Stimulated activated CD8-positive, alpha-beta memory T cell treated with anti-CD3 and anti-CD28 coated beads, Interleukin-12 subunit alpha, Interleukin-12 subunit beta, amount 100 ng/mL, for 4 hours (primary cell): ENCODE results near the gene TBC1D1.
"Not testable (repeated sequence)": the region's sequence is repeated elsewhere in the genome, so short reads cannot be mapped to it uniquely, and the experiment has no call there.

Experiments
- DNase-seq: peaks from one replicate; pipeline ENCODE4 v3.0.0-alpha.2; 2020; ENCODE audit warnings: low read depth

Gene TBC1D1

DNA sequence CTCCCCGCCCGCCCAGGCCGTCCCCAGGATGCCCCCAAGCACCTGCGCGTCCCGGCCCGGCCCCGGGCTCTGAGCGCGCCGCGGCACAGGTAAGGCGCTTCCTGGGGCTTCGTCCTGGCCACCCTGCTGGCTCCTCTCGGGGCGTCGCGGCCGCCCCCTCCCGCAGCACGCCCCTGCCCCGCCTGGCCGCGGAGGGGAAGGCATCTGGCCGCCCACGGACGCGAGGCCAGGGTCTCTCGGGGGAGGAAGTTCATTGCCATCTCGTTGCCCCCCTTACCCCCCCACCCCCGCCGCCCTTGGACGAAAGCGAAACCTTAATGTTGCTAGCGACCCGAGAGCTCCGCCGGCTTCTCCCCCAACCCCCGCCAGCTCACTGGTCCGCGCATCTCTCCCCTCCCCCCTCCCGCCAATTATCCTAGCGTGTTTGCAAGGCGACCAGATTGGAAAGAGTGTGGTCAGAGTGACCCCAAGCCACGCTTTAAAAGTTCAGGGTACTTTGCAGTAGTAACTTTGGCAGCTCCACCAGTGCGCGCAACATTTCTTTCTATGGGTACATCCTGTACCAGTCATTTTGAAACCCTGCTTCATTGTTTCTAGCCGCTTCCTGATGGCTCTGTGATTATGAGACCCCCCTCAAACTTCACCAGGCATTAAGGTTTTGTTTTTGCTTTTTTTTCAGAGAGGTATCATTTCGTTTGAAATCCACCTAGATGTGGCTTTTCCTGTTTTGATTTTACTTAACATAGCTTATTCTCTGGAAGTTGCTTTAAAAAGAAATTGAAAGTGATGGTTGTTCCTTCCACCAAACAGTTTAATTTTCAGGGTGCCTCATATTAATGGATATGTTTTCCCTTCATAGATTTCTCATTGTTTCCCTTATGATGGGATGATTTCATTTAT is 626 bp downstream of the TBC1D1 start:
- DNase-seq: peak; percentile 61

DNA sequence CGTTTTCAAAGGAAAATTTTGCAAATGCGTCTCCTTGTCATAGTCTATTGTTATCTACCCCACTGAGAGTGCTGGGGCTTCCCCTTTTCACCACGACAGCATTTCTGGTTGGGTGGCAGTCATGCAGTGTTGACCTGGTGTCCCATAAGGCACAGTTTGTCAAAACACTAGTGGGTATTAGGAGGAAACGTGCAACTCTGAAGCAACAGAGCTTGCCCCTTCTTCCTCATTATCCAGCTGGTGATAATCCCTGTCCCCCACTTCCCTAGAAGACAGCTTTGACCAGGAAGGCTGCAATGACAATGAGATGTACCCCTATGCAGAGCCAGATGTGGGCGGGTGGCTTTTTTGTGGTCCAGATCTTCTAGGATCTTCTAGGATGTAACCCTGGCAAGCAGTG is 1.8 kb downstream of the TBC1D1 start:
- peak; percentile 19 for DNase-seq

DNA sequence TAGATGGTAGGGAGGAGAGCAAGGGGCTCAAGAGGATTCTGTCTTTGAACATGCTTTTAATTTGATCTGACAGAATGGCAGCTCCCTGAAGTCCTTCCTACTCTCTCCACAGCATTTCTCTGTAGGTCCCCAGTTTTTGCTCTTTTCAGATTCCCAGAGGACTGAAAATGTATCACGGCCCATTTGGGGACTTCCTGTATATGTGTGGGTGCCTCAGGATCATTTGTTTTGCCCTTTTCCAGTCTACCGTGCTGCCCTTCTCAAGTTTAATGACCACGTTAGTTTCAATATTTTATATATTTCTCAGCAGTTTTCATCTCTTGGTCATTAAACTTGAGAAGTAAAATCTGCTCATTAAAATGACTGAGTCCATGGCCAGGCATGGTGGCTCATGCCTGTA is 2.3 kb downstream of the TBC1D1 start:
- no peak for DNase-seq

DNA sequence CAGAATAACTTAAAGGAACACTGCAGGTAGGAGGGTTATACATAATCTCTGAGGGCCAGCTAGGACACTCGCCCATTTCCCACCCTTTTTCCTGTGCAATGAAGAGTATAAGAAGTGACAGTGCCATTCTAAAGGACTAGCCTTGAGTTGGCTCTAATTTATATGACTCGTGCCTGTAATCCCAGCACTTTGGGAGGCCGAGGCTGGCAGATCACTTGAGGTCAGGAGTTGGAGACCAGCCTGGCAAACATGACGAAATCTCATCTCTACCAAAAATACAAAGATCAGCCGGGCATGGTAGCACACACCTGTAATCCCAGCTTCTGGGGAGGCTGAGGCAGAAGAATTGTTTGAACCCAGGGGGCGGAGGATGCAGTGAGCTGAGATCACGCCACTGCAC is 4.4 kb downstream of the TBC1D1 start:
- DNase-seq: no peak

DNA sequence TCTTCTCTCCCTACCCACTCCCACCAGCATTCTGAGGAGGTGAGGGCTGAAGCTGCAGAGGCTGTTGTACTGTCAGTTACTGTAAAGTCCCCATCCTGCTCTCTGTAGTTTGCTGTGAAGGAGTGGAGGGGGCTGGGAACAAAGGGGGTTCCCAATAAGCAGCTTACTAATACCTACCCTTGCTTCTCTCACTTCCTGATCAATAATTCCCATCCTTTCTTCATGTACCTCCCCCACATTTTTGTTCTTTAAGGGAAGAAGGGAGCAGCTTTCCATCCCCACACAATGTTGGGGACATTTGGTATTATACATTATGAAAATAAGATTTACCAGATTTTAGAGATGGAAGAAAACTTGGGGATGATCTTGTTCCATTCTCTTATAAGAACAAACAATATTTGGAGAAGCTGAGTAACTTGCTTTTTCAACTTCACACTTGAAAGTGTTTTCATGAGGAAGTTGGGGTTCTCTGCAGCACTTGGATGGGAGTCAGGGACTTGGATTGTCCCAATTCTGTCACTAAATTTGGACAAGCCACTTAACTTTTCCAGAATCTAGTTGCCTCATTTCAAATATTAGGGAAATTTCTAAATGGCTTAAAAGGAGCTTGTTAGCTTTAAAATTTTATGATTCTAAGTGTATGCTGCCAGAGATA is 5.4 kb downstream of the TBC1D1 start:
- no peak for DNase-seq

DNA sequence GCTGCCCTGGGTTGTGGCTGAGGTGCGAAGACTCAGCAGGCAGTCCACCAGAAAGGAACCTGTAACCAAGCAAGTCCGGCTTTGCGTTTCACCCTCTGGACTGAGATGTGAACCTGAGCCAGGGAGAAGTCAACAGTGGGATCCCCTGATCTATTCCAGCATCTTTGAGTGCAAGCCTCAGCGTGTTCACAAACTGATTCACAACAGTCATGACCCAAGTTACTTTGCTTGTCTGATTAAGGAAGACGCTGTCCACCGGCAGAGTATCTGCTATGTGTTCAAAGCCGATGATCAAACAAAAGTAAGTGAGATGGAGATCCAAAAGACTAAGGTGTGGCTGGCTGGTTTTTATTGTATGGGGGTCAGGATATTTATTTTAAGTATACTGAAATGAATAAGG is 11.3 kb downstream of the TBC1D1 start:
- DNase-seq: no peak

DNA sequence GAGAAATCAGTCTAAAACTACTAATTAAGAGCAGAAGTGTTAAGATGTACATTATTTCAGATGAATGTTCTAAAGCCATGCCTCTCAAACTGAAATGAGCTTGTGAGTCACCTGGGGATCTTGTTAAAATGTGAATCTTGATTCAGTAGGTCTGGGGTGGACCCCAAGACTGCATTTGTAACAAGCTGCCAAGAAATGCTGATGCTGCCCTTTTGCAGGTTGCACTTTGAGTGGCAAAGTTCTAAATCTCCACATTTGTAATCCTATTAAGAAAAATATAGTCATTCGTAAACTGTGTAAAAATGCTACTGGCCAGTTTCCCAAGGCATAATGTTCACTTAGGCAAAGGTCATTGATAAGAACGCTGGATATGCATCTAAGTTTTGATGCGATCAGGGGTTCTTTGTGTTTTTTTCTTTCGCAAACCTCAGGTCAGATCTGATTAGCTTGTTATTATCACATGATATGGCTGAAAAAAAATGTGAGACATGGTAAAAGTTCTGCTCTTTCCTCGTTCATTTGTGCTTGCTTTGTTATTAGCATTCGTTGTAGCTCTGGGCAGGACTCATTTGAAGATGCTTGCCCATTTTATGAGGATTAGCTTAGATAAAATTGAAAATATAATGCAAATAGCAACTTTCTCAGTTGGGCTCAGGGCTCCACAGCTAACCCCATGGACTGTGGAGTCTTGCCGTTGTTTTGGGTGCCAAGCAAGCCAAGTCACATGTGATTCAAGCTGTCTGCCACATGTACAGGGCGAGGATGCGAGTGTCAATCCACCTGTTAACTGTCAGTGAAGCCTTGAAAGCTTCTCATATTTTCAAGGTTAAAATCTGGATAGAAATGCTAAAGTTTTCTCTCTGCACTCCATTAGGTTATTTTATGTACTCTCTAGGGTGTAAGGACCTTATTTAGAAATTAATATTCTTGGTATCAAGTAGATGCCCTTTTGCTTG is 12.1 kb downstream of the TBC1D1 start:
- DNase-seq: no peak

DNA sequence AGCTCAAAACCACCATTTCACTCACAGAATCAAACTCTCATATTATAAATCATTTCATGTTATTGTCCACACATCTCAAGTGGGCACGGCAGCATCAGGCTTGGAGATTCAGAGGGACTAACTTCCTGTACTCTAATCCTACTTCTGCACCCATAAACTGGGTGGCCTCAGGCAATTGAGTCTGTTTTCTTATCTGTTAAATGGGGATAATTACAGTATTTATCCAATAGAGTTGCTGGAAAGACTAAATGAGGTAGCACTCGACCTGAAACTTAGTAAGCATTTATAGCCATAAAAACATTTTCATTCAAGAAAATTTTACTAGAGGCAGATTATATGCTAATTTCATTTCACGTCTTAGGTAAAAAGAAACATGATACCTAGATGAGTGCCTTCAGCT is 13.0 kb downstream of the TBC1D1 start:
- DNase-seq: no peak

DNA sequence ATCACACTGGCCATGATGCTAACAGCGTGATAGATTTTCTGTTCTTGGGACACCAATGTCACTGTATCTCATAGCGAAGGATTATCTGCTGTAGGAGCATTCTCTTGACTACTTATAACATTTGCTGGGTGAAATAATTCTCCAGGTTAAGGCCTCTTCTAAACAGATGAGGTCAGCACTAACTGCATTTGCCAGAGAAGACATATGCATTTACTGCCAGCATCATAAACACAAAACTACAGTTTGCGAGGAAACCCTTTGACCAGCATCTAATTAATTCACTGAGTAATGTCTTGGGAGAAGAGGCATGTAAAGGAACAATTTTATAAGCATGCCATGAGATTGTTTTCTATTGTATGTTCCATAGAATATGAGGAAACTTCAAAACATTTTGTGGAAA is 13.9 kb downstream of the TBC1D1 start:
- DNase-seq: no peak

DNA sequence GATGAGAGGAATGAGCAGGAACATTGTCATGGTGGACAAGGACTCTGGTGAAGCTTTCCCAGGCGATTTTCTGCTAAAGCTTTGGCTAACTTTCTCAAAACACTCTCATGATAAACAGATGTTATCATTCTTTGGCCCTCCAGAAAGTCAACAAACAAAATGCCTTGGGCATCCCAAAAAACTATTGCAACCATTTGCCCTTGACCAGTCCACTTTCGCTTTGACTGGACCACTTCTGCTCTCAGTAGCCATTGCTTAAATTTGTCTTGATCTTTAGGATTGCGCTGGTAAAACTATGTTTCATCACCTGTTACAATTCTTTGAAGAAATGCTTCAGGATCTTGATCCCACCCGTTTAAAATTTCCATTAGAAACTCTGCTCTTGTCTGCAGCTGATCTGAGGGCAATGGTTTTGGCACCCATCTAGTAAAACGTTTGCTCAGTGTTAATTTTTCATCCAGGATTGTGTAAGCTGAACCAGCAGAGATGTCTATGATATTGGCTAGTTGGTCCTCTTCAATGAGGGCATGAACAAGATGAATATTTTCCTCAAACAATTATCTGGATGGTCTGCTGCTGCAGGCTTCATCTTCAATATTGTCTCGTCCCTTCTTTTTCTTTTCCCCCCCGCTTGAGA is 14.8 kb downstream of the TBC1D1 start:
- no peak for DNase-seq

DNA sequence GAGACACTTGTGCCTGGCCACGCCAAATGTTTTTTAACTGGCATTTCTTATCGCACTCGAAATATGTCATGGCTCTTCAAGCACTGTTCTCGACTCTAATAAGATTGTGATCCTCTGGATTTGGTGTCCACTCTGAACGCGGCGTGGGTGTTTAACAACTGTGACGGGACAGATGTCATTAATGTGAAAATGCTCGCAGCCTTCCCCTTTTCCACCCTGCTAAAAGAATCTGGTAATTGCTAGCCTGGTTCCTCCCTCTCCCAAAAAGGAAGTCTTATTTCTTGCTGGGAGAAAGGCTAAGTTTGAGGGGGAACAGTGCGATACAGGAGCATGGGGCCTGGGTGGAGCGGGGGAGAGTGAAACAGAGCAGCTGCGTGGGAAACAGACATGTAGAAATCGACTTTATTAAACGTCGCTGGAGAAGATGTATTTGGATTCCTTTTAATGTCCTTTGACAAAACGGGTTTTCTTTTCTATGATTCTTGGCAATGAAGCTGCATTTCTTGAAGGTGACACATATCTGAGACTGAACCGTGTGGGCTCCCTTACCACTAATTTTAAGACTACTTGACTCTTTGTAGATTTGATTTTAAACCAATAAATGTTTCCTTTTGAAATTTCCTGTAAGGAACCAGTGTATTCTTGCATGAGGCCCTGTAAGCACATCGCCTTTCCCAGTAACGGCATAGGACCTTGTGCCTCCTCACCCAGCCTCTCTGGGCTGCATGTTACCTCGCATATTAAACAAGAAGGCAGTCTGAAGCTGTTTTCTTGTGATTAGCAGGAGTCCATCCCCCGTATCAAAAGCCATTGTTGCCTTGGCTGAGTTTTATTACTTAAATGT is 17.8 kb downstream of the TBC1D1 start:
- no peak for DNase-seq

DNA sequence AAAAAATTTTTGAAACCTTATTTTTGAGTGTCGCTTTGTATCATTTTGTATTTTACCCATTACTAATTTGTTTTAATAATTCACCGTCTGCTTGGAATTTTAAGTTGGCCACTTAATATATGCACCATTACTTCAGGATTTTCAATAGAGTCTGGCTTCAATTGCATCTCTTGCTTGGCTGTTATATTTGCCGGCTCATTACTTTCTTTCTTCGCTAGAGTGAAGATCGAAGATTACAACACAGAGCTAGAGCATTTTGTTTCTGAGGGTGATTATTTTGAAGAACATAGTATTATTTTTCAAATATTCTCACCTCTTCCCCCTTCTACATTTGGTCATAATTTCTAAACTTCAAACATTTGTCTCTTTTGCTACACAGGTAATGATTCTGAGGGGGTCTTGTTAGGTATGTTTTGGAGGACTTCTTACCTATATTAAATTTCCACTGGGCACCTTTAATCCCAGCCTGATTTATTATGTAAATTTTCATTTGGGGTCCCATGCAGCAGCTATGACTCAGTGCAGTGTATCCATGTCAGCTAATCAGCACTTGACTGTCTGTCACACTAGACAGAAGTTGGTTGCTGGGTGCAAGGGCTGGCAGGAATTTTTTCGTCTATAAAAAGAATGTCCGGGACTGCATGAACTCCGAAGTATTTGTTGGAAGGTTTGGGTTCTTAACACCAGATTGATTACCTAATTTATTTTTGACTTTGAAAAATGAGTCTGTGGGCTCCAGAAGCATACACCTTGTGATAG is 18.6 kb downstream of the TBC1D1 start:
- no peak for DNase-seq

DNA sequence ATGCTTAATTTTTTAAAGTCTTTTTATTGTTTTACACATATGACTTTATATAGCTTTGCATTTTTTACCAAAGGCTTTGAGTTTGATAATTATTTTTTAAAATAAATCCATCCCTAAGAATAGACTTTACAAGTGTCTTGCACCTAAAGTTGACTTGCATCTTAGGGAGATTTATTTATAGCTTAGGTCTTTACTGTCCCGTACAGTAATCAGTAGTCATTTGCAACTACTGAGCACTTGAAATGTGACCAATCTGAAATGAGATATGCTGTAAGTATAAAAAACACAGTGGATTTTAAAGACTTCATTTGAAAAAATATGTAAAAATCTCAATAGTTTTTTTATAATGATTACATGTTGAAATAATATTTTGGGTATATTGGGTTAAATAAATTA is 19.2 kb downstream of the TBC1D1 start:
- DNase-seq: no peak

DNA sequence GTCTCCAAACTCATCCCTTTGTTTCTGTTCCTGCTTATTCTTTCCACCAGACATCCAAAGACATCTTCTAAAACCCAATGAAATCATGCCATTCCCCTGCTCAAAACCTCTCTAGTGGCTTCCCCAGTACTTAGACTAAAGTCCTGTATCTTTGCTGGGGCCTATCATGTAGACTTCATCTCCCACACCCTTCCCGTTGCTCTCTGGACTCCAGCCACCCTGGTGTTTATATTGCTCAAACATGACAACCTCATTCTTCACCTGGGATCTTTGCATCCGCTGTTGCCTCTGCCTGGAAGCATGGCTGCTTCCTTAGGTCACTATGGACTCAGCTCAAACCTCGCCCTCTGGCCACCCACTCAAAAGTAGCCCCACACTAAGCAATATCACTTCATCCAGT is 23.7 kb downstream of the TBC1D1 start:
- no peak for DNase-seq

DNA sequence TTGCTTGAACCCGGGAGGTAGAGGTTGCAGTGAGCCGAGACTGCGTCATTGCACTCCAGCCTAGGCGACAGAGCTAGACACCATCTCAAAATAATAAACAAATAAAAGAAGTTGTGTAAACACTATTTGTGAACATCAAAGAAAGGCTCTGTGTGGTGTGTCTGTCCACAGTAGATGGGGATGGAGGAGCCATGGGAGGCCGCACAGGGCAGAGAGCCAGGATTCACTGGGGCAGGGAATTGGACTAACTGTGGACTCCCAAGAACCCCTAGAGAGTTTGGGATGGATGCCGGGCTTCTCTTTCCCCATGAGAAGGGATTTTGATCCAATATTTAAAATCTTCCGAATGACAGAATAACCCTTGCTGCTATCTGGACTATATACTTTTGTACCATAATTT is 26.5 kb downstream of the TBC1D1 start:
- no peak for DNase-seq

DNA sequence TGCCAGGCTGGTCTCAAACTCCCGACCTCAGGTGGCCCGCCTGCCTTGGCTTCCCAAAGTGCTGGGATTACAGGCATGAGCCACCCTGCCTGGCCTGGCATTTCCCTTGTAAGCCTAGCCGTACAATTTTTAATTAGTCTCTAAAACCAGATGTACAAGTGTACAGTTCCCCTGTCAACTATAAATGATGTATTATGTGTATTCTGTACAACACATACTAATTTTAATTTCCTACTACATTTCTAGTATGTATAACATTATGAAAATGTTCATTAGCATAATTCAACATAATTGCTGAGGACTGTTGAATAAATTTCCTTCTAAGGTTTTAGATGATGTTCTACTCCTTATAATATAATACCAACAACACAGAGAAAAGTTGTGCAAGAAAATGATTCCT is 27.8 kb downstream of the TBC1D1 start:
- DNase-seq: no peak

DNA sequence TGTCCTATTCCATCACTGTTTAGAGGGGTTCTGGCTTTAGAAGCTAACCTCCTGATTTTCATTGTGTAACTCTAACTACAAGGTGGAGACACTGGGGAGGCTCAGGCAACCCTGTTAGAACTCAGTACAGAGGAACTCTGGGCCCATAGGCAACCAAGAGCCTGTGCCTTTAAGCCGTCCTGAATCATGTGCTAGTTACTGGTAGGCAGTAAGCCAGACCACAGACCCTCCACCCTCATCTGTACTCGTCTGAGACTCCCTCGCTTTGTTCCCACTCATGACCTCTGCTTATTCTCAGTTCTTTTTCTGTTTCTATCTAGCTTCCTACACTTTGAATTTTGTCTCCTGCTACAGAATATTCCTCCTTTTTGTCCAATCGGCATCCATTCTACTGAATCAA is 31.4 kb downstream of the TBC1D1 start:
- no peak for DNase-seq

DNA sequence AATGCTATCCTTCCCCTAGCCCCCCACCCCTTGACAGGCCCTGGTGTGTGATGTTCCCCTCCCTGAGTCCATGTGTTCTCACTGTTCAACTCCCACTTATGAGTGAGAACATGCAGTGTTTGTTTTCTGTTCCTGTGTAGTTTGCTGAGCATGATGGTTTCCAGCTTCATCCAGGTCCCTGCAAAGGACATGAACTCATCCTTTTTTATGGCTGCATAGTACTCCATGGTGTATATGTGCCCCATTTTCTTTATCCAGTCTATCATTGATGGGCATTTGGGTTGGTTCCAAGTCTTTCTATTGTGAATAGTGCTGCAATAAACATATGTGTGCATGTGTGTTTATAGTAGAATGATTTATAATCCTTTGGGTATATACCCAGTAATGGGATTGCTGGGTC is 32.2 kb downstream of the TBC1D1 start:
- DNase-seq: not testable (repeated sequence)

DNA sequence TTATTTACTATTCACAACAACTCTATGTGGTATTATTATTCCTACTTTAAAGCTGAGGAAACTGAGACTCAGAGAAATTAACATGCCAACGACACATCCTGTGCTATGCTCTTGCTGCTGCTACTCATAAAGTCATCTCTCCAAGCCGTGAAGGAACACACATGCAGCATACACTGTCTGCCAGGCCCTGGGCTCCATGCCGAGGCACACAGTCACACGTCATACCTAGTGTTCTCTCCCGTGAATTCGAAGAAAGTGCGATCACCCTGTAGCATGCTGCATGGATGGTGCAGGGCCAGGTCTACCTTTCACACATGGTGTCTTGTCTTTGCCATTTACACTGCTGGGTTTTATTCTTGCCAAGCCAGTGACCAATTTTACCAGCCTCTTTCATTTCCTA is 34.1 kb downstream of the TBC1D1 start:
- DNase-seq: no peak

DNA sequence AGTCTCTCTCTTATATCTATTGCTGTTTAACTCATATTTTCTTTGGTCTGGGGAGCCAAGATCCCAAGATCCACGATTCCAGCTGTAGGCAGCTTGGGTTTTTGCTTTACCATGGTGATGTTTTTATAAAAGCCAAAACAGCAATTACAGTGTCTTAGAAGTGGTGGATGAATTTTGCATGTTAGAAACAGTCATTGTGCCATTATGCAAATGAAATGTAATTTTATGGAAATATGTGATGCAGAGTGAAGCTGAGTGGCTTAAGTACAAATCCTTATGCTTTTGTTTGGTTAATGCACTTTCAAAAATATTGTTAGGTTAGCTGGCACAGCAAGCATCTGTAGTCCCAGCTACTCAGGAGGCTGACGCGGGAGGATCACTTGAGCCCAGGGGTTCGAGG is 36.5 kb downstream of the TBC1D1 start:
- DNase-seq: no peak
